NCI-H524 (cell line): ENCODE results near the gene F5.
"Not testable (repeated sequence)": the region's sequence is repeated elsewhere in the genome, so short reads cannot be mapped to it uniquely, and the experiment has no call there.

Experiments
- DNase-seq, 2 experiments: peaks; one replicate each; lab custom pipeline; 2025; lab: John Stamatoyannopoulos, UW

The F5 gene

DNA sequence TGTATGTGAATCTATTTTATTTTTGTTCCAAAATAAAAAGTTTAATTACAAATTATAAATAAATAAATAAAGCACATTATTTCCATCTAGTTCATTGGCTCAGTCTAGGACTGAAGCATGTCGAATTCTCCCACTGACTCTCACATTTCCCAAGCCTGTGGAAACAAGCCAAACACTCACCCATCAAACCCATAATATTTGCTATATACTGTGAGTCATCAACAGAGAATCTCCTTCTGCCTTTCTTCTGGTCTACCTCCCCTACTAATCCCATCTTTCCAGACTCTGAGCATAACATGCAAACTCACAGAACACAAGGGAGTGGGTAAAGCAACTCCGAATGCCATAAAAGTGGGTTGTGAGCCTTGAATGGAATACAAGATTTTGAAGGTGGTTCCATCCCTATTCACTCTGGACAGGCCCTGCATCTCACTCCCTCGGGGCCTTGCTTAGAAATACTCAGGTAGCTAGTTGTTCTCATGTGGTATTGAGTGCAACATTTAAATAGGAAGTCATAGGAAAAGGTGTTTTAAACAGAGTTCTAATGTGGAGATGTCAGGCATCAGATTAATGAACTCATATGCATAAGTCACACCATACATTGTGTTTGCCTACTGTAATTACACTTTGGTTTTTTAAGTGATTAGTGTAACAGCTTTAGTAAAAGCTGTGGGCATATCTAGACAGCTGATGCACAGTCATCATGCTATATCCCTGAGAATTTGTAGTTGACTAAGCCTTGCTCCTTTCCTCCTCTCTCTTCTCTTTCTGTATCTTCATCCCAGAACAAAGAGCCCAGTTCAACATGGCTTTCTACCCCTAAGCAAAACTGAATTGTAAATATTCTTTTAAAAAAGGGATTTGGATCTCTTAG is 47.0 kb downstream of the F5 start:
- no peak for DNase-seq

DNA sequence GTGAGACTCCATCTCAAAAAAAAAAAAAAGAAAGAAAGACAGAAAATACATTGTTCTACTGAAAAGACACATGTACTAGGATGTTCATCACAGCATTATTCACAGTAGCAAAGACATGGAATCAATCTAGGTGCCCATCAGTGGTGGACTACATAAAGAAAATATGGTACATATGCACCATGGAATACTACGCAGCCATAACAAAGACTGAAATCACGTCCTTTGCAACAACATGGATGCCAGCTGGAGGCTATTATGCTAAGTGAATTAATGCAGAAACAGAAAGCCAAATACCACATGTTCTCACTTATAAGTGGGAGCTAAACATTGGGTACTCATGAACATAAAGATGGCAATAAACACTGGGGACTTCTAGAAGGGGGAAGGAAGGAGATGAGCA is 51.6 kb downstream of the F5 start:
- DNase-seq, result no peak

DNA sequence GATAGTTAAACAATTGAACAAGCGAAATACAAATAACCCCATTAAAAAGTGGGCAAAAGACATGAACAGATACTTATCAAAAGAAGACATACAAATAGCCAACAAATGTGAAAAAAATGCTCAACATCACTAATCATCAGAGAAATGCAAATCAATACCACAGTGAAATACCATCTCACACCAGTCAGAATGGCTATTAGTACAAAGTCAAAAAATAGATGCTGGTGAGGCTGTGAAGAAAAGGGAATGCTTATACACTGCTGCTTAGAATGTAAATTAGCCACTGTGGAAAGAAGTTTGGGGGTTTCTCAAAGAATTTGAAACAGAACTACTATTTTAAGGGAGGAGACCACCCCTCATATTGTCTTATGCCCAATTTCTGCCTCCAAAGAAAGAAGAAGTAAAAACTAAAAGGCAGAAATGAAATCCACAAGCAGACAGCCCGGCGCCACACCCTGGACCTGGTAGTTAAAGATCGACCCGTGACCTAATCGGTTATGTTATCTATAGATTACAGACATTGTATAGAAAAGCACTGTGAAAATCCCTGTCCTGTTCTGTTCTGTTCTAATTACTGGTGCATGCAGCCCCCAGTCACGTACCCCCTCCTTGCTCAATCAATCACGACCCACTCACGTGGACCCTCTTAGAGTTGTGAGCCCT is 52.6 kb downstream of the F5 start:
- not testable (repeated sequence) for DNase-seq

DNA sequence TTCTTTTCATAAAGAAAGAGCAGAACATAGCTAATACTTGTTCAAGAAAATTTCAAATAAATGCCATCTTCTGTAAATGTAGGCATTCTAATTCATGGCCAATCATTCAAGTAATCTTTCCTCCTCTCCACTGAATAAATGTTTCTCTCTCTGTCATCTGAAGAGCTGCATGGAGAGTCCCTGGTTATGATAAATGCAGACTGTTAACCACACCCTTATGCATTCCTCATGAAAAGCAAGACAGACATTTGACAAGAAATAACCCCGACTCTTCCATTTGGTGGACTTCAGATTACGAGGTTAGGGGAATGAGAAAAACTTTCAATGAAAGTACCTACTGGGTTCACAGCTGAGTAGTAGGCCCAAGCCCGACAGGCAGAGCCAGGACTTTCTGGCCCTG is 55.8 kb downstream of the F5 start:
- no peak for DNase-seq

DNA sequence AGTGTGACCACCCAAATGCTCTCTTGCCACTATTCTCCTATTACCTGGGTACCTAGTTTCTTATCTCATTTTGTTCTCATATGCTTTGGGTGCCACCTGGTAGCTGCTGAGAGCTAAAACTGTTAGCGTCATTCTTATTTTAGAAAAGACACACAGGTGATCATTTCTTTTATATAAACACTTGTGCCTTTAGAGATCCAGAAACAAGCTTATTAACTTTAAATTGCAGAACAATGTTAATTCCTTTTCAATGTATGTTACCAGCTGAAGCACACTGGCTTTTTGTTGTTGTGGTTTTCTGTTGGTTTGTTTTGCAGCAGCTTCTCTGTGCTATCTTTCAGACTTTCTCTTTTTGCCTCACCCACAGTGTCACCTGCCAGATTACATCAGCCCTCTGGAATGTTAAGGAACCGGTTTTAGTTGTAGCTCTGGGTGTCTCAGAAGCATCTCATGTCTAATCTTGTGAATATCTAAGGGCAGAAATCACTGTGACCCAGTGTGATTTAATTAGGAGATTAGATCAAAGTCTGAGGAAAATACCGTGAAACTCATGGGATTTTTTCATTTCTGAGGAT is 57.1 kb downstream of the F5 start:
- no peak for DNase-seq

DNA sequence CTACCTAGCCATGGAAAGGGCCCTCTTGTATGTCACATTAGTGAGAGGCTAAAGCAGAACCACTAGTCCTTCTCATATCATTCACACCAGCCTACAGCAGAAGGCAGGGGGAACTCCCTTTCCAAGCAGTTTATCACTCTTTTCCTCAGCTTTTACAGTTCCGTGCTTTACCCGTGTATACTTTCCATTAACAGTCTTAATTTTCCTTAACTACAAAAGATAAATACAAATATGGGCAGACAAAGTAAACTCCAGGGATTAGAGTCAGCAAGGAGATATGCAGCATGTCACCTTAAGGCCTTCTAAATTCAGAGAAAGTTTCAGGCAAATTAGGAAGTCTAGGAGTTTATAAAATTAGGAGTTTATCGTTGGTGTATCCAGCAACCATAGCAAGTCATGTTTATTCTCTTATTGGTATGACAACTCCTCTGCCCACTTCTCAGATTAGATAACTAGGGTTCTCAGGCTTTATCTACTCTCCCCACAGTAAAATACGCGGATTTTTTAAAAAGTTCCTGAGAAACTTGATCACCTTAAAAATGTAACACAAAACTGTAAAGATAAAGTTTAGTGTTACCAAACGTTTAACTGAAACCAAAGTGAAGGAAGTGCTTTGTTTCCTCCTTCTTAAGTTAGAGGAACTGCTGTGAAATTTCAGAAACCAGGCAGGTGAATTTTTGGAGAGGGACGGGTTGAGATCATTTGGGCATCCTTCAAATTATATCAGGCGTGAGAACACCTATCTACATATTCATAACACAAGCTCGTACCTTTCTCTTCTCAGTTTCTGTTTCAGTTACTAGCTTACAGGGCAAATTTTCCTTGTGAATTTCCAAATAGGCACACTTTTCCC is 57.8 kb downstream of the F5 start:
- DNase-seq, result no peak

DNA sequence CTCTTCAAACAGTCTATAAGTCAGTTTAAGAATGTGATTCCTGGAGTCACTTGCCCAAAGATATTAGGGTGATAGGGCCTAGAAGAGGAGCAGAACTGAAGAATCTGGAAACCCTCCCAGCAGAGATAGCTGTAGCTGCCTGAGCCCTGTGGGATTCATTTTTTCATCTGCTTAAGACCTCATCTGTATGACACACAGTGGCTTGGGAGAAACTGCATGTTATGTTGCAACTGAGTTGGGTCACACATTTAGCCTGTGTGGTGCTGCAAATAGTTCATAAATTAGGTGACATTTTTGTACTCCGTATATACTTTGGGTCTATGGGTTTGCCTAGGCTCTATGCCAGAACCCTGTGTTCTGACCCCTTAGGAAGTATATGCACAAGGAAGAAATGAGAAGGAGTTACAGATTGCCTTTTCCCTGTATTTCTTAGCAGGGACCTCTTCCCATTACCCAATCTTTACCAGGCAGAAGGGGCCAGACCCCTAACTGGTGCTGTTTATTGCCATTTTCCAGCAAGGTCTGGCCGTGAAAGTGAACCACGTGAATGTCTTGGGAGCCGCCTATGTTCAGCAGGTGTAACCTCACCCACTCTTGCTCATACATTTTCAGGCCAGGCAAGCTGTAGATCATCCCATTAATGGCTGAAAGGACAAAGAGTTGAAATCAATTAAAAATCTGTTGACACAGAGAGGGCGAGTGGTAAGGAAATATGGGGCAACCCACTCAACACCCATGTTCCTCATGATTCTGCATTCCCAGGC is 58.6 kb downstream of the F5 start:
- no peak for DNase-seq

DNA sequence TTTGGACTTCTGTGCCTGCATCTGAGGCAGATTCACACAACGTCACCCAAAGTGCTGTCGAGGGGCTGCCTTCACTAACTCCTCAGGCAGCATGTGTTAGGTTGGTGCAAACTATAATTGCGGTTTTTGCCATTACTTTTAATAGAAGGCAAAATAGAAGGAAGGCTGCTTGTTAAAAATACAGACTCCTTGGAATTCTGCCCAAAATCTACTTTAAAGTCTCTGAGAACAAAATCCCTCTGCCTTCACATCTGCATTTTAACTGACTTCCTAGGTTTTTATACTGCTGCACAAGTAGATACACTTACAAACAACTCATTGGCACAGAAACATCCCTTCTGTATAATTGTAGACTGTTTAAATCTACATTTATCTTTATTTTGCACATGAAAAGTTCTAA is 59.3 kb downstream of the F5 start:
- no peak for DNase-seq

DNA sequence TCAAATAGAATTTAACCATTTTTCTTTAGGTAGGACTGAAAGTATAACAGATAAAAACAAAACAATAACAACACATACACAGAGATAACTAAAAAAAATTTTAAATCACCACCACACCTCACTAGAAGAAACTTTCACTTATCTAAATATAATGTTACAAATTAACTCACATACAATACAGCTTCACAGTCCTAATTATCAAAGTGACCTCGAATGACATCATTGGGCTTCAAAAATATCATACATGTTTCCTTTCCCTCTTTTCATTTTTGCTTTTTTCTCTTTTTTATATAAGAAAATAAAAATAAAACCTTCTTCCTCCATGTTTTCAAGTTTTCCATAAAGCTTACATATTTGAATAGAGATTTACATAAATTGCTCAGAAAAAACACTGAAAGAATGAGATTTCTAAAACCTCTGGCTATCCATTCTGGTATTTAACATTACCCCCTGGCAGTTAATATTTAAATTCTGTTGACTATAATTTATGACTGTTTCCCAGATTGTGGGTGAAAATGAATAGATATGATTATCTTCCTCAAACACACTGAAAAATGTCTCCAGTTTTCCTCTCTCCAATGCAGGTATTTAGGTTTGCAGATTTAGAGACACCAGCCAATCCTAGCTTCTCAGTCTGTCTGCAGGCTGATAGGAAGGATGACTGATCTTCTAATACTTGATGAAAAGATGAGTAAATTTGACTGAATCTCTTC is 60.0 kb downstream of the F5 start:
- no peak for DNase-seq

DNA sequence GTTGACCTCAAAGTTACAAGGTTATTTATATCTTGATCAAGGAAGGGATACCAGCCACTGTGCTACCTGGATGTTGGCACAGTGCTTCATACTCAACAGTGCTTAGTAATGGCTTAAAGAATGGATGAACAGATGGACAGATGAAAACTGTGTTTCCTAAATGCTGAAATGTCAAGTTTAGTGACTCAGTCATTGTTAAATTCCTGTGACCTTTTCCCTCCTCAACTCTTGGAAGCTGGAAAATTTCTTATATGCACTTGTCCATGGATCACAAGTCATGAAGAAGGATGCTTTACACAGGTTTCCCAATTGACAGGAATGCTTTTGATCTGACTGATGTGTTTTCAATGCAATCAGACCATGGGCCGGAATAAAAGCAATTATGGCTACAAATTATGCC is 60.9 kb downstream of the F5 start:
- no peak for DNase-seq

DNA sequence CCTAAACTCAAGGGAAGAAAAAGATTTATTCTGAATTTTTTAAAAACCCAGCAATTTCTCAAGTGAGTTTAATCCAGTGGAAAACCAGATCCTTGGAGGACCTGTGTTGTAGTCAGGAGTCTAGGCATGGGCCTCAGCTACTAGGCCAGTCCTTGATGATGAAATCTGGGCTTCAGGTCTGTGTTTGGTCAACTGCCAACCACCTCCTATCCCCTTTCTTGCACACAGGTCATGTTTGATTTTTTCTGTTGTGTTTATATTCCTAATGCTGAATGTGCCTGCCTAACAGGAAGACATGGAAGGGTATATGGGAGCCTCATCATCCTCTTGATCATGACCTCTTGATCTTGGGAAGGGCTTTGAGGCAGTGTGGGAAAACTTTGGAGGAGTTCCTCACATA is 62.4 kb downstream of the F5 start:
- no peak for DNase-seq

DNA sequence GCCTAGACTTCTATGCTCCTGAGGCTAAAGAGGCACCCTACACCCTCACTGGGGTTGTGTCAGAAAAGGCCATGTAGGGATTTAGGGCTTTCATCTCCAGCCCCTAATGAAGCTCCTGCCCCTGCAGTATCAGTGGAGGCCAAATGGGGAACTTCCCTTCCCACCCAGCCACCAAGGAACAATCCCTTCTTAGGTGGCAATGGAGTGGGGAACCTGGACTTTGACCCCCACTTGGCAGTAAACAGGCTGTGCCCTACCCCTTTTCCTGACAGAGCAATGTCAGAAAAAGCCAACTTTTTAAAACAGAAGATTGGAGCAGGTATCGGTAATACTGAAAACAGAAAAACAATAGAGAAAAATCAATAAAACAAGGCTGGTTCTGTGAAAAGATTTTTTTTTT is 65.1 kb downstream of the F5 start:
- no peak for DNase-seq

DNA sequence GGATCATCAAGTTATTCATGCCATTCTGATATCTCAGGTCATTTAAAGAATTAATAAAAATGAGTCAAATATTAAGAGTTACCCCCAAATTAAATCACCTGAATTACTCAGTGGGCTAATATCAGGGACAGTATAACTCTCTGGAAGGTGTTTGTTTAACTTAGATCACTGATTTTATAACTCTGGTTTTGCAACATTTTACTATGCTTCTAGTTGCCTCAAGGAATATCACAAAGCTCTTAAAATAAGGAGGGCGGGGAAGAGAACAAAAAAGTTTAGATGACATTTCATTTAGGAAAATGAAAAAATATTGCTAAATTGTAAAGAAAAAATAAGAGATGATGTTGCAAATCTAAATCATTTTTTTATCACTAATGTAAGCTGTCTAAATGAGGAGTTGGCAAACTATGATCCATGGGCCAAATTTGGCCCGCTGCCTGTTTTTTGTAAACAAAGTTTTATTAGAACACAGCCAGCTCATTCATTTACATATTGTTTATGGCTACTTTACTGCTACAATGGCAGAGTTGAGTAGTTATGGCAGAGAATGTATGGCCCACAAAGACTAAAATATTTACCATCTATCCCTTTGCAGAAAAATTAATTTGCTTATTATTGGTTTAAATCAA is 68.6 kb downstream of the F5 start:
- no peak for DNase-seq

DNA sequence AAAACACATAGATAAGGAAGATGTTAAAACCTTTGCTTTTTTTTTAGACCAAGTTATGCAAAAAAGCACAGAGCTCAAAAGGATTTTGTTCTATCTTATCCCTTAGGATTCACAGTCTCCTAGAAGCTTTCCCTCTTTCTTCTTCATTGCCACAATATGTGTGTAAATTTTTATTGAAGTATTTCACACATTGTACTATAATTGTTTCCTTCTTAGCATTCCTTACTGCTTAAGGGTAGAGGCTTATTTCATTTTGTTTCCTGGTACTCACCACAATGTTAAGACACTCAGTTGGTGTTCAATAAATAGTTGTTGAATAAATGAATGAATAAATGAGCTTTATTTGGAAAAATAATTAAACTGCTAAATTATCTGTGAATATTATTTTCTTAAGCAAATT is 70.6 kb downstream of the F5 start:
- DNase-seq, result no peak

DNA sequence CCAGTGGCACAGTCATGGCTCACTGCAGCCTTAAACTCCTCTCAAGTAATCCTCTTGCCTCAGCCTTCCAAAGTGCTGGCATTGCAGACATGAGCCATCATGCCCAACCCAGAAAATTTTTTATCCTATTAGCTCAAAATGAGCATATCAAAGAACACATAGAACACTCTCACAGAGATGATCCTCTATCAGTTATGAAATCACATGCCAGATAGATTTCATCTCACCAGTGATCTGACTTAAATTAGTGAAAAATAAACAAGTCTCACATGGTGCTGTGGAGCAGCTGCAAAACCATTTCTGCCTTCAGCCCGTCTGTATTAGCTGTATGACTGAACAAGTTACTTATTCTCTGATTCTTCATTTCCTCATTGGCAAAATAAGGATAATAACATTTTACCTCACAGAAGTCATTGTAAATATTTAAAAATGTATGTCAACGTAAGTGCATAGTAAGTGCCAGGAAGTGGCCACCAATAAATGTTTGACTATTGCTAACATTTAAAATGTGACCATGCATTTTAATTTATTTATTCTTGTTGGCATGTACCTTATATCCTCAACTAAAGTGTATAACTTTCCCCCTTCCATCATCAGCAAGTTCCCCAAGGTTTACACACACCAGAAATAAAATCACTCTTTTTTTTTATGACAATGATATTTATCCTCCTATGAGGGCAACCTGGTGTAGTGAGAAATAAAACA is 71.6 kb downstream of the F5 start:
- DNase-seq, result no peak

DNA sequence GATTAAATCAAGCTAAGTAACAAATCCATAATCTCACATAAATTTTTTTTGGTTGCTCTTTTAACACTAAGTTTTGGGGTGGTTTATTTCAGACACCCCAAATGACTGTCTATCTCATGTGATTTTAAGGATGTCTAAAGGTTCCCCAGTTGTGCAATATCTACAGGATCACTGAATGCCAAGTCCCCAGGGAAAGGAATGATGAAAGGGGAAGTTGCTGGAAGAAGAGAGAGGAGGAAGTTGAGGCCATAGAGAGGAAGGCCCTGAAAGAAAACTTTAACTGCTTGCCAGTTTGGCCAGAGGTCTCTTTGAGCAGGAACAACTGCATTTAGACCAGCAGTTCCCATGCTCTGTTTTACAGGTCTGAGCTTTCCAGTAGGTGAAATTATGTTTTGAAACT is 73.1 kb downstream of the F5 start:
- DNase-seq, result no peak

DNA sequence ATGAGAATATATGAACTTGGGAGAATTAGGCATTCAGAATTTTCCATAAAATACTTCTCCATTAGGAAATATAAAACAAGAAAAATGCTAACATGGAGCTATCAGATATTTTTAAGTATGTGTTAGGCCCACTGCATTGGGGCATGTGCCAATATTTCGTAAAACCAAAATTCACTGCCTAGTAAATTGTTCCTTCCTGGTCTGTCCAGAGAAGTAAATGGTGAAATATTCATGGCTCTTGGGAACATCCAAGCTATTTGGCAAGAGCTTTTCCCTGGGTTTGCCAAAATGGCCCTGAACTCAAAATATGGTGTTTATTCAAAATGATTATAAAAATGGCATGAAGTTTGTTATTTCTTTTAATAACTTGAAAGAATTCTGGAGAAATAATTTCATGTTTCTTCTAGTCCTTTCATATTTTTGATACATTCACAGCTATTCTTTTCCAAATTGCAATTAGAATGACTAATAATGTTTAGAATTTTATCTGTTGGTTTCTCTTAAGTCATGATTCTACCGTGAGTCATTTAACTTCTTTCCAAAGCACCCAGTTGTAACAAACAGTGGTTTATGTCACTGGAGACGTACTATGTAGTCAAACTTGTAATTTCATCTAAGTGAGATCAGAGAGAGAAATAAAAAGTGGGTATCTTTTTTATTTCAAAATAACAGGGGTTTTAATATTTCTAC is 74.8 kb downstream of the F5 start:
- no peak for DNase-seq

DNA sequence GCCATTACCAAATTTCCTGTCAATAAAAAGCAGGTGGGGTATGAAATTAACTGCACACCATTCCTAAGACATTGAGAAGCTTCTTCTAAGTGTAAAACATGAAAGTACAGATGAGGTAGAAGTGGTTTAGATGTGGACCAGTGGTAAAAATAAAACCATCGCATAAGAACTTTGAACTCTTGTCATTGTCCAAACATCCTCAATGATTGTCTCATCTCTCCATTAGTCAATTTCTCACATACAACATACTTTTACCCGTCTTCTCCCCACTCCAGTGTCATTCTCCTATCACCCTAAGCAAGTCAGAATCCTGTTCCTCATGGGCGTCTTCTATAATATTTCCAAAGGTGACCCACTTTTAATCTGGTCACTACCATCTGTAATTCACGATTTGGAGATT is 76.2 kb downstream of the F5 start:
- no peak for DNase-seq

DNA sequence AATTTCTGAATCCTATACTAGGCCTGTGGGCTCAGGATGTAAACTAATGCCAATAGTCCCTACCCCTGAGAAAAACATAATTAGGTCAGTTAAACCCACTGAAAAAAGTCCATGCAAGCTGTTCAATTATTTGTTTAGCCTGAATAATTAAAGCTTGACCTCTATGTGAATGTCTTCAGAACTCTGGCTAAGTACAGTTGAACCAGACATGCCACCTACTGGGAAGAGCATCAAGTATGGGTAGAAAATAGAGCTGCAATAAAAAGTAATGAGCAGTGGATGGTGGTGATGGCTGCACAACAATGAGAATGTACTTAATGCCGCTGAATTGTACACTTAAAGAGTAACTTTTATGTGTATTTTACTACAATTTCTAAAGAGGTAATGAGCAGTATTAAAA is 76.9 kb downstream of the F5 start:
- DNase-seq, result peak; percentile 42 to 74
